Transverse colon (tissue), 4 donors: Measurements from ENCODE around the gene ZNF654. TPM values are rescaled to one million over a fixed set of nuclear protein-coding genes. Genes with fewer than 3 reads are reported as not detected.

Experiments
- DNase-seq: peaks from one replicate; pipeline ENCODE4 v3.0.0-alpha.2; 2019
- H3K27ac ChIP-seq, 4 donors: fragments of 200-600 bp; sonication (generic); 2 replicates each; pipeline ENCODE4 v1.5.1; 2016 to 2018; ENCODE audit warnings: inconsistent platforms in 4 of 4
- H3K27me3 ChIP-seq: fragments of 200-600 bp; sonication (generic); 2 replicates; pipeline ENCODE4 v1.5.1; 2017; ENCODE audit warnings: inconsistent platforms
- H3K36me3 ChIP-seq, 4 donors: fragments of 200-600 bp; sonication (generic); 2 replicates each; pipeline ENCODE4 v1.5.1; 2017 to 2019; ENCODE audit warnings: inconsistent platforms in 4 of 4
- H3K4me1 ChIP-seq, 4 donors: fragments of 200-600 bp; sonication (generic); 2 replicates each; pipeline ENCODE4 v1.5.1; 2017 to 2020; ENCODE audit warnings: inconsistent platforms in 4 of 4
- H3K4me3 ChIP-seq, 4 donors: fragments of 200-600 bp; sonication (generic); 1 replicate in 1 of 4; 2 replicates in 3 of 4; pipeline versions ENCODE4 v1.5.1 to v1.6.1; 2017 to 2019; ENCODE audit warnings: inconsistent platforms in 4 of 4
- H3K9me3 ChIP-seq, 2 donors: fragments of 200-600 bp; sonication (generic); 2 replicates each; pipeline ENCODE4 v1.5.1; 2017 to 2019; ENCODE audit warnings: inconsistent platforms in 2 of 2
- CTCF ChIP-seq, 5 experiments: fragments of 200-600 bp in 3 of 5; fragments of 450-650 bp in 2 of 5; sonication (generic) in 3 of 5; IDR thresholded peaks; 1 replicate in 2 of 5; 2 replicates in 3 of 5; pipeline ENCODE4 v1.5.1; 2016 to 2017; ENCODE audit warnings: antibody characterized with exemption in 5 of 5, inconsistent platforms in 3 of 5, mild to moderate bottlenecking in 2 of 5, moderate library complexity in 1 of 5
- EP300 ChIP-seq: sonication (generic); formaldehyde crosslinking; IDR thresholded peaks from one replicate; pipeline ENCODE4 v1.6.1; 2017; ENCODE audit warnings: antibody characterized with exemption, low read depth
- POLR2A ChIP-seq: fragments of 450-650 bp; IDR thresholded peaks from one replicate; pipeline ENCODE4 v1.6.1; 2016; ENCODE audit warnings: antibody characterized with exemption, mild to moderate bottlenecking, moderate library complexity
- POLR2AphosphoS5 ChIP-seq, 3 donors: sonication (generic); formaldehyde crosslinking; IDR thresholded peaks; one replicate each; pipeline ENCODE4 v1.6.1; 2016; ENCODE audit warnings: antibody characterized with exemption in 3 of 3
- WGBS, 2 donors: methylation state at CpG; one replicate each; pipeline ENCODE4 v1.1.5; 2018; ENCODE audit warnings: low coverage in 1 of 2; 5-methylcytosine and 5-hydroxymethylcytosine counted together
- in situ Hi-C, 4 donors: fragments of 200-750 bp; cut with MboI; loops; one replicate each; pipeline versions ENCODE4 v1.15.0 to v1.15.1; 2017; ENCODE audit warnings: low sequenced_read_pairs in 3 of 4, low pct_ligation_motif_present in 1 of 4, low pct_unique_long_range_greater_than_20kb in 1 of 4
- intact Hi-C: fragments of 100-400 bp; cut with DNase I; formaldehyde crosslinking; loops from one replicate; pipeline ENCODE4 v1.15.1; 2023; ENCODE audit warnings: low total_unique reads
- total RNA-seq, 4 donors: library from RNA; depleted of rRNA; stranded (reverse); fragments of >200 nt; gene quantifications; one replicate each; pipeline ENCODE4 v1.1.0, GENCODE V29; 2016

ZNF654 gene
- total RNA-seq, 4 donors from 2014 or later, result 7.2 to 16.8 (median 13.5) TPM

GRCh38 chr3:88188436-88188835 lies 129.4 kb downstream of the ZNF654 start:
- H3K27ac ChIP-seq, result no peak overlapping the region
- DNase-seq, result no peak
- no peaks in the 10 kb centered on the region for H3K4me1 ChIP-seq
- TF ChIP-seq POLR2AphosphoS5 (IDR thresholded peaks at IDR 0.05) (no peak), POLR2A (no peak), CTCF (IDR thresholded peaks at IDR 0.05) (no peak), EP300 (no peak)
- no peaks in the 10 kb centered on the region for H3K9me3 ChIP-seq
- in situ Hi-C loops, result no loop called here
- intact Hi-C loops, result no loop called here
- H3K4me3 ChIP-seq, result no peak overlapping the region
- H3K27me3 ChIP-seq, result no peaks in the 10 kb centered on the region
- H3K36me3 ChIP-seq, result no peaks in the 10 kb centered on the region
- 67 to 76% methylated on average over 6 of the region's 6 CpGs for WGBS, 2 donors

DNA sequence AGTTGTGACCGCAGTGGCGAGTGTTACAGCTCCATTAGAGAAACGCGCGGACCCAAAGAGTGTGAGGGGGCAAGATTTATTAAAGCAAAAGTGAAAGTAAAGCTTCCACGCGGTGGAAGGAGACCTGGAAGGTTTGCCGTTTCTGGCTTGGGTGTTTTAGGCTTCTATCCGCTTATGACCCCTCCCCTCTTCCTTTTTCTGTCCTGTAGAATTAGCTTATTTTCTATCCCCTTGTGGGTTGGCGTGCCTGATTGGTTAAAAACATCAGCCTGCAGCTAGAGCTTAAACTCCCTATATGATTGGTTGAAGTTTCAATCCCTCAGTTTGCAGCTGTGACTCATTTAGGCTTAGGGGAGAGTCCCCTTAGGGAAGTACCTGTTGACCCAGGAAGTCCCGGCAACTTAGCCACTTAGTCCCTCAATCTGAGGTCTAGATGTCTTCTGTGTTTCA lies 130.3 kb downstream of the ZNF654 start:
- H3K4me3 ChIP-seq, result no peak overlapping the region
- intact Hi-C loops (no loop called here), in situ Hi-C loops (no loop called here)
- DNase-seq, result no peak
- TF ChIP-seq POLR2AphosphoS5 (IDR thresholded peaks at IDR 0.05) (no peak), EP300 (no peak), POLR2A (no peak), CTCF (IDR thresholded peaks at IDR 0.05) (no peak)
- H3K4me1 ChIP-seq, result no peaks in the 10 kb centered on the region
- no peaks in the 10 kb centered on the region for H3K9me3 ChIP-seq
- 80 to 88% methylated on average over 11 of the region's 11 CpGs for WGBS, 2 donors
- no peak overlapping the region for H3K27ac ChIP-seq
- H3K36me3 ChIP-seq, result no peaks in the 10 kb centered on the region
- H3K27me3 ChIP-seq, result no peaks in the 10 kb centered on the region

- in situ Hi-C loops (no loop called here), intact Hi-C loops (no loop called here)
- no peak for TF ChIP-seq POLR2AphosphoS5 (IDR thresholded peaks at IDR 0.05)
- no peak for TF ChIP-seq CTCF (IDR thresholded peaks at IDR 0.05)
- no peak for TF ChIP-seq EP300
- TF ChIP-seq POLR2A, result no peak
These were observed 132.9 kb downstream of the ZNF654 start for GRCh38 chr3:88191872-88192409.

GRCh38 chr3:88192631-88193030 lies 133.6 kb downstream of the ZNF654 start:
- Histone ChIP-seq H3K4me3 (no peak overlapping the region), H3K36me3 (no peaks in the 10 kb centered on the region), H3K9me3 (no peaks in the 10 kb centered on the region), H3K4me1 (no peaks in the 10 kb centered on the region), H3K27ac (no peak overlapping the region), H3K27me3 (no peaks in the 10 kb centered on the region)
- WGBS, 2 donors, result 50 to 100% methylated on average over 1 to 3 of the region's 3 CpGs
- no peak for DNase-seq
- TF ChIP-seq POLR2AphosphoS5 (IDR thresholded peaks at IDR 0.05) (no peak), CTCF (IDR thresholded peaks at IDR 0.05) (no peak), EP300 (no peak), POLR2A (no peak)
- intact Hi-C loops, result no loop called here
- in situ Hi-C loops, result no loop called here

More at GRCh38 chr3:88191872-88192409, 132.9 kb downstream of the ZNF654 start:
- 64 to 68% methylated on average over 3 to 4 of the region's 4 CpGs for WGBS, 2 donors
- Histone ChIP-seq H3K4me3 (no peak overlapping the region), H3K27ac (no peak overlapping the region), H3K4me1 (no peaks in the 10 kb centered on the region), H3K36me3 (no peaks in the 10 kb centered on the region), H3K27me3 (no peaks in the 10 kb centered on the region), H3K9me3 (no peaks in the 10 kb centered on the region)
- no peak for DNase-seq

Other genes starting within 250 kb of the ZNF654 start
- 100 to 1,000 TPM in 1 of 4 donors, 10 to 100 TPM in 3; 36.7 to 264 (median 63.2) TPM for gene CGGBP1, start 250 bp upstream of the ZNF654 start, total RNA-seq
- gene C3orf38, start 90.7 kb downstream of the ZNF654 start, total RNA-seq, result 10 to 100 TPM; 11.9 to 24.1 (median 18.3) TPM